ENCODE measurements around the gene NDE1. TPM values are rescaled to one million over a fixed set of nuclear protein-coding genes. Genes with fewer than 3 reads are reported as not detected.
A peak's percentile ranks its signal among the peaks of the same experiment; 100 is the strongest.

The NDE1 gene
- total and polyA plus RNA-seq, 2 experiments from 2014 or later = 7.1 to 41.0 TPM

- Histone ChIP-seq H3K27me3 (no peaks in the 10 kb centered on the region), H3K4me1 (ENCODE audit: low read depth) (no peaks in the 10 kb centered on the region), H3K36me3 (peaks cover 5% of the 10 kb centered on the region), H3K4me3 (no peak overlapping the region), H3K9me3 (ENCODE audit: low read depth) (no peaks in the 10 kb centered on the region), H3K27ac (no peak overlapping the region)
- TF ChIP-seq CTCF (IDR thresholded peaks at IDR 0.05; ENCODE audit: low read depth, low read length) = peak; percentile 81
- peak; percentile 82 to 83 for DNase-seq (ENCODE audit: low read depth in 1 of 2, low spot score in 1 of 2)
Observed at GRCh38 chr16:15704545-15704987, 54.5 kb downstream of the NDE1 start.

- H3K4me1 ChIP-seq (ENCODE audit: low read depth) = no peaks in the 10 kb centered on the region
- no peak overlapping the region for H3K4me3 ChIP-seq
- DNase-seq (ENCODE audit: low read depth in 1 of 2, low spot score in 1 of 2) = no peak
- H3K9me3 ChIP-seq (ENCODE audit: low read depth) = no peaks in the 10 kb centered on the region
- no peak for TF ChIP-seq CTCF (IDR thresholded peaks at IDR 0.05; ENCODE audit: low read depth, low read length)
- H3K27ac ChIP-seq = no peak overlapping the region
- H3K36me3 ChIP-seq = no peaks in the 10 kb centered on the region
- no peaks in the 10 kb centered on the region for H3K27me3 ChIP-seq
Observed at GRCh38 chr16:15705064-15705565, 55.1 kb downstream of the NDE1 start.

GRCh38 chr16:15707332-15707731, 57.3 kb downstream of the NDE1 start:
- no peak for TF ChIP-seq CTCF (IDR thresholded peaks at IDR 0.05; ENCODE audit: low read depth, low read length)
- H3K27me3 ChIP-seq = no peaks in the 10 kb centered on the region
- DNase-seq (ENCODE audit: low read depth in 1 of 2, low spot score in 1 of 2) = no peak
- H3K9me3 ChIP-seq (ENCODE audit: low read depth) = no peaks in the 10 kb centered on the region
- no peak overlapping the region for H3K27ac ChIP-seq
- H3K4me3 ChIP-seq = no peak overlapping the region
- H3K4me1 ChIP-seq (ENCODE audit: low read depth) = no peaks in the 10 kb centered on the region
- H3K36me3 ChIP-seq = no peaks in the 10 kb centered on the region

GRCh38 chr16:15708096-15708495, 58.1 kb downstream of the NDE1 start:
- Histone ChIP-seq H3K36me3 (no peaks in the 10 kb centered on the region), H3K9me3 (ENCODE audit: low read depth) (no peaks in the 10 kb centered on the region), H3K27me3 (no peaks in the 10 kb centered on the region), H3K4me1 (ENCODE audit: low read depth) (no peaks in the 10 kb centered on the region), H3K27ac (no peak overlapping the region), H3K4me3 (no peak overlapping the region)
- peak in 1 of 2 donors; percentile 78 for DNase-seq (ENCODE audit: low read depth in 1 of 2, low spot score in 1 of 2)
- no peak for TF ChIP-seq CTCF (IDR thresholded peaks at IDR 0.05; ENCODE audit: low read depth, low read length)

GRCh38 chr16:15708997-15709396, 59.0 kb downstream of the NDE1 start:
- DNase-seq (ENCODE audit: low read depth in 1 of 2, low spot score in 1 of 2) = no peak
- no peak for TF ChIP-seq CTCF (IDR thresholded peaks at IDR 0.05; ENCODE audit: low read depth, low read length)
- Histone ChIP-seq H3K27ac (no peak overlapping the region), H3K4me1 (ENCODE audit: low read depth) (no peaks in the 10 kb centered on the region), H3K27me3 (no peaks in the 10 kb centered on the region), H3K36me3 (no peaks in the 10 kb centered on the region), H3K4me3 (no peak overlapping the region), H3K9me3 (ENCODE audit: low read depth) (no peaks in the 10 kb centered on the region)

Data from cardiac muscle cell (in vitro differentiated cells and primary cell).